Stimulated activated naive B cell treated with anti-CD40 and anti-IgM and Interleukin-4, amounts not matched to agents 10 μg/mL and 1 μg/mL and 100 μg/mL, for 72 hours (primary cell): ENCODE results near the gene TMEM132C.

Source experiments
- ATAC-seq, 2 donors: fragments of 150-1000 bp; cut with Tn5 transposase; replicated peaks; 2 replicates each; pipeline ENCODE4 v1.10.0; 2021; ENCODE audit warnings: moderate library complexity in 1 of 2
- DNase-seq: peaks from one replicate; pipeline ENCODE4 v3.0.0; 2021
- H3K27ac Mint-ChIP-seq: one replicate; pipeline ENCODE4 v1.8.0; 2022; ENCODE audit warnings: mild to moderate bottlenecking, mixed read lengths
- H3K27me3 Mint-ChIP-seq, 2 donors: one replicate each; pipeline ENCODE4 v1.8.0; 2022; ENCODE audit warnings: mixed read lengths in 2 of 2
- H3K36me3 Mint-ChIP-seq, 2 donors: one replicate each; pipeline ENCODE4 v1.8.0; 2022; ENCODE audit warnings: mixed read lengths in 2 of 2, mild to moderate bottlenecking in 1 of 2
- H3K4me1 Mint-ChIP-seq, 2 donors: one replicate each; pipeline ENCODE4 v1.8.0; 2022; ENCODE audit warnings: mixed read lengths in 2 of 2, mild to moderate bottlenecking in 1 of 2
- H3K4me3 Mint-ChIP-seq, 2 donors: one replicate each; pipeline ENCODE4 v1.8.0; 2022; ENCODE audit warnings: mild to moderate bottlenecking in 2 of 2, mixed read lengths in 2 of 2, moderate library complexity in 1 of 2
- H3K9me3 Mint-ChIP-seq, 2 donors: one replicate each; pipeline ENCODE4 v1.8.0; 2022; ENCODE audit warnings: mixed read lengths in 2 of 2, mild to moderate bottlenecking in 1 of 2

TMEM132C gene

GRCh38 chr12:128702371-128702770, 435.4 kb downstream of the TMEM132C start:
- H3K27me3 Mint-ChIP-seq: peaks cover 4 to 12% of the 10 kb centered on the region in 2 donors
- no peak overlapping the region for H3K4me3 Mint-ChIP-seq
- H3K36me3 Mint-ChIP-seq: peaks cover 0 to 3% of the 10 kb centered on the region in 2 donors
- H3K27ac Mint-ChIP-seq: no peak overlapping the region
- H3K9me3 Mint-ChIP-seq: peaks cover 0 to 7% of the 10 kb centered on the region in 2 donors
- DNase-seq (no peak), ATAC-seq (no peak)
- H3K4me1 Mint-ChIP-seq: no peaks in the 10 kb centered on the region

- Mint-ChIP-seq H3K27ac (no peak overlapping the region), H3K36me3 (no peaks in the 10 kb centered on the region), H3K4me1 (no peaks in the 10 kb centered on the region), H3K27me3 (peaks cover 4 to 12% of the 10 kb centered on the region in 2 donors), H3K9me3 (peaks cover 0 to 2% of the 10 kb centered on the region in 2 donors), H3K4me3 (no peak overlapping the region)
- DNase-seq (no peak), ATAC-seq (no peak)
Measured at GRCh38 chr12:128705140-128705539, 438.2 kb downstream of the TMEM132C start.

DNA sequence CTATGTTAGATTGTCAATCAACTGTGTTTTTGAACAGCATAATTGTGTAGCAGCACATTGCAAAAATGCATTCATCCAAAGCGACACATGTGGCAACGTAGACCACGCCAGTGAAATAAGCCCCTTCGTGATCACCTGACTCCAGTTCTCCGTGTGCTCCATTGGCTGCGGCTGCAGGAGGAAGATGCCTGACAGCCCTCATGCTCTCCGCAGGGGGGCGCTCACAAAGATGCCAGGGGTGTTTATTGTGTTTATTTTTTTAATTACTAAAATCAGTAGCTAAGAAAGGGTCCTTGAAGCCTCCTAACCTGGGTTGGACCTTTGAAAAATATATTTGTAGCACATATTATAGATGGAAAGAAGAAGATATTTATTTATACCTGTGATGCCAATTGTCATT, 440.5 kb downstream of the TMEM132C start:
- no peak overlapping the region for H3K27ac Mint-ChIP-seq
- H3K27me3 Mint-ChIP-seq: peaks cover 4 to 12% of the 10 kb centered on the region in 2 donors
- H3K9me3 Mint-ChIP-seq: peaks cover 0 to 2% of the 10 kb centered on the region in 2 donors
- H3K36me3 Mint-ChIP-seq: no peaks in the 10 kb centered on the region
- DNase-seq (no peak), ATAC-seq (no peak)
- no peak overlapping the region for H3K4me3 Mint-ChIP-seq
- H3K4me1 Mint-ChIP-seq: no peaks in the 10 kb centered on the region

DNA sequence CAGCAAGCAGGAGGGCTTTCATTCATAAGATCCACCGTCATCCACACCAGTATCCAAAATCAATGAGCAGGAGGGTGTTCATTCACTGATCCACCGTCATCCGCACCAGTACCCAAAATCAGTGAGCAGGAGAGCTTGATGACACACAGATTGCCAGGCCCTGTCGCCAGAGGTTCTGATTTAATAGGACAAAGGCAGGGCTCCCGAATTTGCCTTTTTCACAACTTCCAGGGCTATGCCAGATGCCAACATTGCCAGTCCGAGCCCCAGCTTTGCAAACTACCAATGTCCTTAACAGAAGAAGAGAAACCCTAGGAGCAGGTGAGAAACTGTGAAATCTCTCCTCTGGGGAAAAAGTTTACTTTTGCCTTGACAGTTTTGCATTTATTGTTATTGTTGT, 441.8 kb downstream of the TMEM132C start:
- no peak overlapping the region for H3K4me3 Mint-ChIP-seq
- H3K36me3 Mint-ChIP-seq: no peaks in the 10 kb centered on the region
- H3K27ac Mint-ChIP-seq: no peak overlapping the region
- ATAC-seq: no peak
- H3K4me1 Mint-ChIP-seq: no peaks in the 10 kb centered on the region
- H3K9me3 Mint-ChIP-seq: no peaks in the 10 kb centered on the region
- H3K27me3 Mint-ChIP-seq: peaks cover 4 to 7% of the 10 kb centered on the region in 2 donors
- no peak for DNase-seq

- Mint-ChIP-seq H3K4me1 (no peaks in the 10 kb centered on the region), H3K27me3 (peaks cover 4 to 7% of the 10 kb centered on the region in 2 donors), H3K36me3 (no peaks in the 10 kb centered on the region), H3K27ac (no peak overlapping the region), H3K4me3 (no peak overlapping the region), H3K9me3 (no peaks in the 10 kb centered on the region)
- ATAC-seq (no peak), DNase-seq (no peak)
Measured at GRCh38 chr12:128709660-128710059, 442.7 kb downstream of the TMEM132C start.

GRCh38 chr12:128711486-128711885, 444.5 kb downstream of the TMEM132C start:
- no peak overlapping the region for H3K4me3 Mint-ChIP-seq
- H3K36me3 Mint-ChIP-seq: no peaks in the 10 kb centered on the region
- H3K27ac Mint-ChIP-seq: no peak overlapping the region
- peaks cover 0 to 3% of the 10 kb centered on the region in 2 donors for H3K9me3 Mint-ChIP-seq
- H3K27me3 Mint-ChIP-seq: no peaks in the 10 kb centered on the region
- no peaks in the 10 kb centered on the region for H3K4me1 Mint-ChIP-seq
- no peak for DNase-seq
- ATAC-seq: no peak

DNA sequence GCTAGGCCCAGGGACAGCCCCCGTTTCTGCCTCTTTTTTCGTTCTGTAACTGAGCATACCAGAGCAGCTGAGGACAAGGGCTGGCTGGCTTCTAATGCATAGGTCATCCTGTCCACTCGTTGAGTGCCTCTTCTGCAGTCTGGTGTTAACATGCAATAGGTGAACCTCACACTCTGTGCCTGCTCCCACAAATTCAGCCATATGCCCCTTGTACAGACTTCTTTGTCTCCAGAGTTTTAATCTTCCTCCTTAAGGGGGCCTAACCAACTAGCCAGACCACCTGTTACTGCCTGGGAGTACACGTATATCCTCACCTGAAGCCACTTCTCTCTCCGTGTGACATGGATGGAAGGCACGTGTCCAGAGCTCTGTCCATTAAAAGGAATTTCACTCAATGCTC, 445.7 kb downstream of the TMEM132C start:
- no peaks in the 10 kb centered on the region for H3K36me3 Mint-ChIP-seq
- DNase-seq (no peak), ATAC-seq (no peak)
- peaks cover 5 to 13% of the 10 kb centered on the region in 2 donors for H3K9me3 Mint-ChIP-seq
- no peaks in the 10 kb centered on the region for H3K4me1 Mint-ChIP-seq
- no peak overlapping the region for H3K27ac Mint-ChIP-seq
- no peaks in the 10 kb centered on the region for H3K27me3 Mint-ChIP-seq
- H3K4me3 Mint-ChIP-seq: no peak overlapping the region

DNA sequence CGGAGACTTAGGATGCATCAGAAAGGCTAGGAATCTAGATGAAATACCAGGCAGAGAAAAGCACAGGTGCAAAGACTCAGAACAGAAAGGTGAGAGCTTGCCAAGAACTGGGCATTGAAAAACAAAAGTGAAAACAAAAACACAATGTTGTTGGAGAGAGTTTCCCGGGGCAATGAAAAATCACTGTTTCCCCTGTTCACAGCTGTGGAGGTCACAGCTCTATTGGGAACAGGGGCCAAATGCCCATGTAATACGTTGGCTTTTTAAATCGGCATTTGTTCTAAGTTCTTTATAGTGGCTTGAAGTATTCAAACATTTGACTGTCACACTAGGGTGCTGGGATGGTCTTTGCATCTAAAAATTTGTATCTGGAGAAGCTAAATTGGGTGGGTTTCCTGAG, 448.5 kb downstream of the TMEM132C start:
- H3K27me3 Mint-ChIP-seq: peaks cover 4 to 6% of the 10 kb centered on the region in 2 donors
- peaks cover 13 to 32% of the 10 kb centered on the region in 2 donors for H3K9me3 Mint-ChIP-seq
- ATAC-seq: no peak
- H3K27ac Mint-ChIP-seq: no peak overlapping the region
- peaks cover 0 to 2% of the 10 kb centered on the region in 2 donors for H3K36me3 Mint-ChIP-seq
- H3K4me1 Mint-ChIP-seq: no peaks in the 10 kb centered on the region
- H3K4me3 Mint-ChIP-seq: no peak overlapping the region
- no peak for DNase-seq

- no peak overlapping the region for H3K4me3 Mint-ChIP-seq
- H3K27ac Mint-ChIP-seq: no peak overlapping the region
- peaks cover 0 to 2% of the 10 kb centered on the region in 2 donors for H3K36me3 Mint-ChIP-seq
- peaks cover 5 to 6% of the 10 kb centered on the region in 2 donors for H3K9me3 Mint-ChIP-seq
- ATAC-seq: no peak
- peaks cover 6 to 9% of the 10 kb centered on the region in 2 donors for H3K4me1 Mint-ChIP-seq
- H3K27me3 Mint-ChIP-seq: peaks cover 24 to 40% of the 10 kb centered on the region in 2 donors
- DNase-seq: no peak
Measured at GRCh38 chr12:128724468-128725046, 457.6 kb downstream of the TMEM132C start.

DNA sequence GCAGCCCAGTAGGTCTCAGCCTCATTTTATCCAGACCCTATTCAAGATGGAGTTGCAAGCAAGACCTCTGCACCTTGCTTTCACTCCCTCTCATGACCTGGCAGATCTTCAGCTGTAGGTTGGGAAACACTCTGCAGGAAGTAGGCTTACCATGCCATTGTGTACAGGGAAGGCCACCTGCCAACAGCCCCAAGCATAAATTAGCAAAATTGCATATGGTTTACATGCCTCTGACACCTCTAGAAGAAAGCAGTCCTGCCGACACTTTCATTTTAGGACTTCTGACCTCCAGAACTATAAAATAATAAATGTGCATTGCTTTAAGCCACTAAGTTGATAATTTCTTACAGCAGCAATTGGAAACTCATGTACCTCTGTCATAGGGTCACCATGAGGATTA, 459.9 kb downstream of the TMEM132C start:
- H3K27me3 Mint-ChIP-seq: peaks cover 19 to 43% of the 10 kb centered on the region in 2 donors
- no peak for DNase-seq
- no peaks in the 10 kb centered on the region for H3K9me3 Mint-ChIP-seq
- H3K4me1 Mint-ChIP-seq: peaks cover 7 to 9% of the 10 kb centered on the region in 2 donors
- H3K27ac Mint-ChIP-seq: no peak overlapping the region
- H3K36me3 Mint-ChIP-seq: no peaks in the 10 kb centered on the region
- ATAC-seq: no peak
- no peak overlapping the region for H3K4me3 Mint-ChIP-seq

DNA sequence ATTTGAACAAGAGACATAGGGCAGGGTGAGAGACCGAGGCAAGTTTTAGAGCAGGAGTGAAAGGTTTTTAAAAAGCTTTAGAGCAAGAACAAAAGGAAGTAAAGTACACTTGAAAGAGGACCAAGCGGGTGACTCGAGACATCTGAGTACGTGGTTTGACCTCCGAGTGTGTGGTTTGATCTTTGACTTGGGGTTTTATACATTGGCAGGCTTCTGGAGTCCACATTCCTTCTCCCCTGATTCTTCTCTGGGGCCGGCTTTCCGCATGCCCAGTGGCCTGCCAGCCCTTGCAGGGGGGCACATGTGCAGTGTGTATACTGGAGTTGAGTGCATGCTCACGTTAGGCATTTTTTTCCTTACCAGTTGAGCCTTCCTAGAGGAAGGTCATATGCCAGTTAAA, 460.5 kb downstream of the TMEM132C start:
- Mint-ChIP-seq H3K4me1 (peaks cover 7 to 9% of the 10 kb centered on the region in 2 donors), H3K4me3 (no peak overlapping the region), H3K27me3 (peaks cover 19 to 39% of the 10 kb centered on the region in 2 donors), H3K9me3 (no peaks in the 10 kb centered on the region), H3K36me3 (no peaks in the 10 kb centered on the region), H3K27ac (peak overlapping the region; percentile 6)
- ATAC-seq: no peak
- DNase-seq: no peak

- DNase-seq (no peak), ATAC-seq (no peak)
- Mint-ChIP-seq H3K4me3 (no peak overlapping the region), H3K27ac (no peak overlapping the region), H3K36me3 (no peaks in the 10 kb centered on the region), H3K4me1 (peaks cover 7 to 9% of the 10 kb centered on the region in 2 donors), H3K27me3 (peaks cover 19 to 38% of the 10 kb centered on the region in 2 donors), H3K9me3 (no peaks in the 10 kb centered on the region)
Measured at GRCh38 chr12:128727999-128728398, 461.0 kb downstream of the TMEM132C start.

DNA sequence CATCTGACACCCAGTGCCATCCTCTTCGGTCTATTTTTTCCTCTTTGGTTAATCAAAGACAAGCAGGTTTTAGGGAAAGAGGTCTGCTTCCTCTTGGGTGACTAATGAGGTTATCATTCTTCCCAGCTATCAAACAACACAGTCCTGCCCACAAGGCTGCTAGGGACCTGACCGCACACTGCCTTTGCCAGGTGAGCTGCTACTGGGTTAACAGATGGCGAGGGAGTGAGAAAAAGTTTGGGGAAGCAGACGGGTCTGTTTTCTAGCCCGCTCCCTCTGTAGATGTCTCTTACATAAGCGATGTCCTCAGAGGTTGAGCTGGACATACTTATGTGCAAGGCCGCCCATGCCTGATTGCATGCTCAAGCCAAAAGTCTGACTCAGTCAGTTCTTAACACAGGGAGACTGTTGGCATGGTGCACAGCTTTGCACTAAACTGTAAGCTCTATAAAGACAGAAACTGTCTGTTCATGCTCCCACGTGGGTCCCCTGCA, 462.7 kb downstream of the TMEM132C start:
- ATAC-seq (no peak), DNase-seq (no peak)
- Mint-ChIP-seq H3K27ac (no peak overlapping the region), H3K4me3 (no peak overlapping the region), H3K27me3 (peaks cover 25 to 46% of the 10 kb centered on the region in 2 donors), H3K36me3 (no peaks in the 10 kb centered on the region), H3K9me3 (no peaks in the 10 kb centered on the region), H3K4me1 (peaks cover 3 to 6% of the 10 kb centered on the region in 2 donors)

DNA sequence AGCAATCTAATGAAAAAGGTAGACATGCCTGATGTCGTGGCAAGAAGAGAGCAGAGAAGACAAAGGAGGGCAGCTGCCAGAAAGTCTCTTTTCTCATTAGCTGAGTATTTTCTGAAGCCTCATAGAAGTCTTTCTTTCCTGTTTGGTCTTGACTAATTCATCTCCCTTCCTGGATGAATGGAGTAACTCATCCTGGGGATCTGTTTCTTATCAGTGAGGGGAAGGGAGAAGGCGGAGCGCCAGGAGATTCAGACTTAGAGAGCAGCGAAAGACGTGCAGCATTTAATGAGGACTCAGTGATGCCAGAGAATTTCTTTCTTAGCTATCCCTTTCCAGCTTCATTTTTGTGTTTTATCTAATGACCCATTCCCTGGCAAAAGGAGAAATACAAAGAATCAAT, 467.4 kb downstream of the TMEM132C start:
- Mint-ChIP-seq H3K4me3 (no peak overlapping the region), H3K9me3 (peaks cover 7 to 8% of the 10 kb centered on the region in 2 donors), H3K4me1 (peaks cover 0 to 2% of the 10 kb centered on the region in 2 donors), H3K27ac (no peak overlapping the region), H3K36me3 (peaks cover 3 to 5% of the 10 kb centered on the region in 2 donors), H3K27me3 (peaks cover 12 to 25% of the 10 kb centered on the region in 2 donors)
- DNase-seq (no peak), ATAC-seq (no peak)

- Mint-ChIP-seq H3K9me3 (peaks cover 11 to 12% of the 10 kb centered on the region in 2 donors), H3K27me3 (peaks cover 16 to 19% of the 10 kb centered on the region in 2 donors), H3K36me3 (peaks cover 3 to 6% of the 10 kb centered on the region in 2 donors), H3K4me1 (no peaks in the 10 kb centered on the region), H3K27ac (no peak overlapping the region), H3K4me3 (no peak overlapping the region)
- DNase-seq: no peak
- no peak for ATAC-seq
Measured at GRCh38 chr12:128737292-128737966, 470.5 kb downstream of the TMEM132C start.
